HG02623 (cell line): Measurements from ENCODE around the gene ITM2C.
A peak's percentile ranks its signal among the peaks of the same experiment; 100 is the strongest.

Experiments
- ATAC-seq: cut with Tn5 transposase; IDR thresholded peaks from one replicate; pipeline ENCODE4 v1.9.1; 2021; ENCODE audit warnings: moderate library complexity; ENCODE audit not compliant: unreplicated experiment

Gene ITM2C

DNA sequence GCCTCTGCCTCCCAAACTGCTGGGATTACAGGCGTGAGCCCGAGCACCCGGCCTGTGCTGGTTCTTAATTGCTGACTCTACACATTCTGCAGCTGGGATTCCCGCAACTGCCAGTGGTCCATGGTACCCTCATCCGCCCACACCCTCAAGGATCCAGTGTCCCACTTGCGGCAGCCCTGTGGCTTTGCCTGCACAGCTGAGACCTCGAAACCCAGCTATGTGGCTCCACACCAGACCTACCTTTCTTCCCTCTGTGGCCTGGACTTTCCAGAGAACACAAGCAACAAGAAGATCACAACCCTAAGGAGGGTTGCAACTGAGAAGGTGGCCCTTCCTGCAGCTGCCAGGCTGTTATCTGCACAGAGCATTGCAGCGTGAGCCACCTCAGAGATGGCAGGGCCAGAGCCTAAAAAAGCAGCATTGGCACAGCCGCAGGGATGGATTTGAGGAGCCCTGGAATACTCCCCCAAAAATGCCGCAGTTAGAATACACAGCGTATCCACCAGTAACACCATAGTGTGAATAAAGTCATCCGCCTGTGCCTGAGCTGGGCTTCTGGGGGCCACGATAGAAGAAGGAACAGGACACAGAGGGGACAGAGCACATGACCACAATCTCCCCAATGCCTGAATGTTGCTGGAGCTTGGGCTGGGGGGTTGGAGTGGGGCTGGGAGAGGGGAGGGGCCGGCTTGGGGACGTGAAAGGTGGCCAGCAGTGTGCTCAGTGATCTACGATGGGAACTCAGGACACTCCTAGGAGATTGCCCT is 58.4 kb downstream of the ITM2C start:
- ATAC-seq: no peak

GRCh38 chr2:230924092-230924469 is 59.3 kb downstream of the ITM2C start:
- no peak for ATAC-seq

DNA sequence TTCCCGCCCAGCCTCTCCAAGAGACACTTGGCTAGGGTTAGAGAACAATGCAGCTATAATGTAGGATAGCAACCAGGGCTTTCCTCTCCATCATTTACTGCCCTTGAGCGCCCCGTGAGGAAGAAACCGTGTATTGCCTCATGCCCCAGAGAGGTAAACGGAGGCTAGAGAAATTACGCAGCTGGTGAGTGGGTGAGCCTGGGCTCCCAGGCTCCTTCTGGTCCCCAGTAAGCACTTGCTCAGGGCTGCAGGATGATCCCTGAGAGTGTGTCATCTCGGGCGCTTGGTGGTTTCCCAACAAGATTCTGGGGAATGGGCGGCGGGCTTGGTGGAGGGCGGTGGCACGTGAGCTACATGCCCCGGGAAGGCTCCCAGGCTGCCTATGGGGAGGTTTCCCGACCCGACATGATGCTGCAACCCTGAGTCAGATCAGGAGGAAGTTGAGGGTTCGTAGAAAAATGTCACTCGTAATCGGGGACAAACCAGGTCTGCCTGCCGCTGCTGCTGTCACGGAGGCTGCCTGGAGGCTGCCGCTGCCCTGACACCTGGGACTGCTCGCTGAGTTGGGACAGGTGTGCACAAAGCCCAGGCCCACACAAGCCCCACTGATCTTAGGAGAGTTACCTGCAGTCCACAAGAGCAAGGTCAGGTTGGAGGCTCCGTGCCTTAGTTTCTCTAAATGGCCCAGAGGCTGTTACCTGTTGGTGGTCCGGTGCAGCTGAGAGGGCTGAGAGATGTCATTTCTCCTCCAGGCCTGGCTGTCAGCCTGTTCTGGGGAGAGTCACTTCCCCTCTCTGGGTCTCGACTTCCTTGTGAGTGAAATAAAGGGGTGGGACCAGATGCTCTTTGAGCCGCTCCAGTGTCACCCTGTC is 60.0 kb downstream of the ITM2C start, which contains the start of gene GPR55:
Gene GPR55, minus strand, starts transcription at position 773 of the 872 bp plus-strand sequence. CDS start 14,280 bp downstream, outside the sequence.
- peak; percentile 31 for ATAC-seq

- no peak for ATAC-seq
These were observed 60.7 kb downstream of the ITM2C start for GRCh38 chr2:230925443-230925878.

DNA sequence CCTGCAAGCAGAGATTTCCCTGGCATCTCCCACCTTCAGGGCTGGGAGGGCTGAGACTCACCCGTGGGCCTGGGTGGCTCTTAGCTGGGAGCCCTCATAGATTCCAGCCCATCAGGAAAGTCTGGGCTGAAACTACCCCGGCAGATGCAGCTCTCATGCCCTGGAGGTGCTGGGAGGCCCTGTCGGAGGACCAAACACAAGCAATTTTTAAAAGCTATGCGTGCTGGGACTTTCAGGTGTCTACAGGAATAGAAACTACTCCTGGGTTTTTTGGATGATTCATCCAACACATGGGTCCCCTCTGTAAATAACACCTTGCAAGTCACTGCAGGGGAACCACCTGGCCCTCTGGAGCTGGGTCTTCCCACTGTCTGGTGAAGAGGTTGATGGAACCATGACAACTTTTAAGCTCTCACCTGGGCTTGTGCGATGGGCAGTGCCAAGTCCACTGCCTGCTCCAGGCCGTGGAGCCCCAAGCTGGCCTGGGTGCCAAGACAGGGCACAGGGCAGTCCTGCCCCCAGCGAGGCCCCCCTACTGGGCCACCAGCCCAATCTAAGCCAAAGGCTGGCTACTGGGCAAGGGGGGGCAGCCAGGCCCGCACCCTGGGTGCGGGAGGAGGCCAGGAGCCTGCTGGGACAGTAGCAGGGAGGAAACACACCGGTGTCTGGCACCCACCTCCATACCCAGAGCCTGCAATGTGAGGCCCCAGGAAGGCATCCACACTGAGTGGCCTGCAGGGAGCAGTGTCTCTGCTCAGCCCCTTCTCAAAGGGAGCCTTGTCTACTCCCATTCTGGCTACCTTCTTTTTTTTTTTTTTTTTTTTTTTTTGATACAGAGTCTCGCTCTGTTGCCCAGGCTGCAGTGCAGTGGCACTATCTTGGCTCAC is 61.4 kb downstream of the ITM2C start:
- no peak for ATAC-seq

- ATAC-seq: no peak
These were observed 63.1 kb downstream of the ITM2C start for GRCh38 chr2:230927711-230928341.
